Measurements from ENCODE around the gene ADGRB3. TPM values are rescaled to one million over a fixed set of nuclear protein-coding genes. Genes with fewer than 3 reads are reported as not detected.
"Not testable (repeated sequence)": the region's sequence is repeated elsewhere in the genome, so short reads cannot be mapped to it uniquely, and the experiment has no call there.

The ADGRB3 gene
- total and polyA plus RNA-seq, 8 donors: 0.04 to 0.34 (median 0.21) TPM

- FAIRE-seq (no peak), ATAC-seq (no peak), DNase-seq (no peak)
- TF ChIP-seq CTCF (IDR thresholded peaks at IDR 0.05): no peak
- Histone ChIP-seq H3K27me3 (no peaks in the 10 kb centered on the region), H3K4me3 (no peak overlapping the region), H3K27ac (no peak overlapping the region), H3K4me1 (no peaks in the 10 kb centered on the region), H3K9me3 (no peaks in the 10 kb centered on the region), H3K36me3 (no peaks in the 10 kb centered on the region)
- intact Hi-C loops (cut with DNase I): no loop called here
Observed at GRCh38 chr6:68975816-68976215, 340.7 kb downstream of the ADGRB3 start.

DNA sequence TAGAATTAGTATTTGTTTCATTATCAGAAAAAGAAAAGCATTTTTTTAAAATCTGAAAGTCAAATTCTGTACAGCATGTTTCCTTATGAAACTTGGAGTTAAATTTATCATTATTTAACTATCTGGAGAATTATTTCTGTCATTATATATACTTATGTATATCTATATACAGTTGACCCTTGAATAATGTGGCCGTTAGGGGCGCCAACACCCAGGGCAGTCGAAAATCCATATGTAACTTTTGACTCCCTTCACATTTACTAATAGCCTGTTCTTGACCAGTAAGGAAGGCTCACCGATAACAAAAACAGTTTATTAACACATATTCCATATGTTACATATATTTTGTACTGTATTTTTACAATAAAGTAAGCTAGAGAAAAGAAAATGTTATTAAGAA, 341.2 kb downstream of the ADGRB3 start:
- DNase-seq: no peak
- no peak overlapping the region for H3K4me3 ChIP-seq
- H3K4me1 ChIP-seq: no peaks in the 10 kb centered on the region
- FAIRE-seq: no peak
- 78 to 85% methylated on average over 4 of the region's 4 CpGs for WGBS, 2 donors
- intact Hi-C loops (cut with DNase I): no loop called here
- H3K27me3 ChIP-seq: no peaks in the 10 kb centered on the region
- H3K27ac ChIP-seq: no peak overlapping the region
- no peak for ATAC-seq
- no peaks in the 10 kb centered on the region for H3K36me3 ChIP-seq
- no peaks in the 10 kb centered on the region for H3K9me3 ChIP-seq
- no peak for TF ChIP-seq CTCF (IDR thresholded peaks at IDR 0.05)

DNA sequence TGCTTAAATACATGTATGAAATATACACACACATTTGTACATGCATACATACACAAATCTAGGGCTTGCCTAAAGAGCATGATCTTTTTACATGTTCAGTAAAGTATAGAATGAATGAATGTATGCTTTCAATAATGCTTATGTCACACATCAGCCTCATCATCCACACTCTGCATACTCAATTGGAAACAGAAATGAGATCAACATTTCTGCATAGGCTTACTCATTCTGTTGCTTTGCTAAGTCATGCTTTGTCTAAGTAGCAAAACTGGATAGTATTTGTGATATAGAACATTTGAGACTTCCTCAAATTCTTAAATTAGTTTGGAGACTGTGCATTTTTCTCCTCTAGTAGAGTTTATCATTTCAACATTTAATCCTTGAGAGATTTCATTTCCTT, 343.3 kb downstream of the ADGRB3 start:
- Histone ChIP-seq H3K4me3 (no peak overlapping the region), H3K27ac (no peak overlapping the region), H3K9me3 (no peaks in the 10 kb centered on the region), H3K27me3 (no peaks in the 10 kb centered on the region), H3K36me3 (no peaks in the 10 kb centered on the region), H3K4me1 (no peaks in the 10 kb centered on the region)
- FAIRE-seq: no peak
- no peak for ATAC-seq
- DNase-seq: no peak
- TF ChIP-seq CTCF (IDR thresholded peaks at IDR 0.05): no peak
- intact Hi-C loops (cut with DNase I): no loop called here

GRCh38 chr6:68981668-68982067, 346.6 kb downstream of the ADGRB3 start:
- H3K4me3 ChIP-seq; H3K27ac ChIP-seq; DNase-seq; intact Hi-C loops (cut with DNase I); H3K4me1 ChIP-seq; H3K27me3 ChIP-seq; H3K9me3 ChIP-seq; FAIRE-seq; H3K36me3 ChIP-seq; ATAC-seq: not testable (repeated sequence)
- WGBS, 2 donors: 90% methylated on average over 7 of the region's 7 CpGs

- intact Hi-C loops (cut with DNase I): no loop called here
- no peak for TF ChIP-seq CTCF (IDR thresholded peaks at IDR 0.05)
- Histone ChIP-seq H3K4me3 (no peak overlapping the region), H3K36me3 (no peaks in the 10 kb centered on the region), H3K4me1 (no peaks in the 10 kb centered on the region), H3K27me3 (no peaks in the 10 kb centered on the region), H3K27ac (no peak overlapping the region), H3K9me3 (no peaks in the 10 kb centered on the region)
- ATAC-seq (no peak), DNase-seq (no peak), FAIRE-seq (no peak)
- WGBS, 2 donors: 82 to 92% methylated on average over 2 of the region's 2 CpGs
Observed at GRCh38 chr6:68988698-68989097, 353.6 kb downstream of the ADGRB3 start.

DNA sequence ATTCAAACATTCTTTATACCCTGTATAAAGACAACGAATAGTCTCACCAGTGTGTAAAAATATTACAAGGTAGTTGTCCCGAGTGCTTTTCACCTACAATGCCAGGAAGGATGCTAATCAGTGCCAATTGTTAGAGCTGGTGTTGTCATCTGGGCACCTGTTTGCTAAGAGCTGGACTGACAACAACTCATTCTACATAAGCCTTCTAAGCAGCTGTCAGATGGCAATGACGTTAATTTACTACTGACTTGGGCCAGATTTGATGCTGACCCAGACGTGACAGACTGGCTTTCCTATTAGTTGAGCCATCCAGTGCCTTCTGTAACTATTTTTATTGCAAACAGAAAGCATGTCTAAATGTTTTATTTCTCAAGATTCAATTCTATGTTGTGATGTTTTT, 355.2 kb downstream of the ADGRB3 start:
- no peaks in the 10 kb centered on the region for H3K27me3 ChIP-seq
- ATAC-seq (no peak), FAIRE-seq (no peak), DNase-seq (no peak)
- H3K4me1 ChIP-seq: no peaks in the 10 kb centered on the region
- no peak overlapping the region for H3K27ac ChIP-seq
- no peak for TF ChIP-seq CTCF (IDR thresholded peaks at IDR 0.05)
- no peaks in the 10 kb centered on the region for H3K36me3 ChIP-seq
- no peaks in the 10 kb centered on the region for H3K9me3 ChIP-seq
- H3K4me3 ChIP-seq: no peak overlapping the region
- intact Hi-C loops (cut with DNase I): no loop called here
- 32 to 44% methylated on average over 4 of the region's 4 CpGs for WGBS, 2 donors

Measured in pancreas (tissue), 10 donors.